LoVo (cell line): Measurements from ENCODE around the gene LHPP.
"Not testable (repeated sequence)": the region's sequence is repeated elsewhere in the genome, so short reads cannot be mapped to it uniquely, and the experiment has no call there.

ENCODE experiments used
- DNase-seq: peaks from one replicate; pipeline ENCODE4 v3.0.0-alpha.2; 2016; ENCODE audit warnings: low spot score

The LHPP gene

GRCh38 chr10:124461642-124462347 is at the start of gene LHPP:
LHPP (plus strand) TSS chr10:124461823; CDS start chr10:124461863, 40 bp downstream.
- DNase-seq: peak; percentile 86

GRCh38 chr10:124414076-124414475 is 47.5 kb upstream of the LHPP start:
- no peak for DNase-seq

GRCh38 chr10:124415210-124415609 is 46.4 kb upstream of the LHPP start:
- no peak for DNase-seq

- DNase-seq: no peak
Observed at GRCh38 chr10:124416733-124417132, 44.9 kb upstream of the LHPP start.

- DNase-seq: peak; percentile 29
Observed at GRCh38 chr10:124417895-124418725, 43.5 kb upstream of the LHPP start.

GRCh38 chr10:124418726-124419501 is 42.7 kb upstream of the LHPP start, which contains the start of gene OAT:
OAT (minus strand) TSS chr10:124418923; CDS start chr10:124412171, 6,752 bp downstream.
- DNase-seq: peak; percentile 97

GRCh38 chr10:124419635-124420034 is 42.0 kb upstream of the LHPP start:
- no peak for DNase-seq

- no peak for DNase-seq
Observed at GRCh38 chr10:124420254-124420653, 41.4 kb upstream of the LHPP start.

- DNase-seq: no peak
Observed at GRCh38 chr10:124422742-124423141, 38.9 kb upstream of the LHPP start.

- DNase-seq: no peak
Observed at GRCh38 chr10:124423813-124424212, 37.8 kb upstream of the LHPP start.

- DNase-seq: no peak
Observed at GRCh38 chr10:124425227-124425962, 36.2 kb upstream of the LHPP start.

GRCh38 chr10:124428207-124428777 is 33.3 kb upstream of the LHPP start:
- no peak for DNase-seq

- DNase-seq: no peak
Observed at GRCh38 chr10:124429576-124429975, 32.0 kb upstream of the LHPP start.

GRCh38 chr10:124430077-124430476 is 31.5 kb upstream of the LHPP start:
- no peak for DNase-seq

- no peak for DNase-seq
Observed at GRCh38 chr10:124433461-124433860, 28.2 kb upstream of the LHPP start.

GRCh38 chr10:124435683-124436082 is 25.9 kb upstream of the LHPP start:
- DNase-seq: not testable (repeated sequence)

GRCh38 chr10:124436191-124436638 is 25.4 kb upstream of the LHPP start:
- DNase-seq: no peak

- not testable (repeated sequence) for DNase-seq
Observed at GRCh38 chr10:124441694-124442093, 19.9 kb upstream of the LHPP start.

- no peak for DNase-seq
Observed at GRCh38 chr10:124446830-124447750, 14.5 kb upstream of the LHPP start.
